Astrocyte of the spinal cord (primary cell): ENCODE data around the gene ABCA1.
"Not testable (repeated sequence)": the region's sequence is repeated elsewhere in the genome, so short reads cannot be mapped to it uniquely, and the experiment has no call there.

Source experiments
- DNase-seq: peaks from one replicate; pipeline ENCODE4 v3.0.0; 2011; ENCODE audit warnings: low read depth, low spot score
- H3K4me3 ChIP-seq: 2 replicates; pipeline ENCODE4 v1.5.1; 2011; ENCODE audit warnings: low read depth, mild to moderate bottlenecking, low read length, moderate library complexity
- in situ Hi-C: cut with HindIII; loops from 2 replicates; pipeline ENCODE4 v1.10.0; 2017; ENCODE audit warnings: low sequenced_read_pairs
- TF ChIP-seq, protein P1 (sequence below): IDR thresholded peaks from 2 replicates; pipeline ENCODE4 v1.5.1; 2012; ENCODE audit warnings: low read depth, mild to moderate bottlenecking, low read length, inconsistent platforms

Gene ABCA1

DNA sequence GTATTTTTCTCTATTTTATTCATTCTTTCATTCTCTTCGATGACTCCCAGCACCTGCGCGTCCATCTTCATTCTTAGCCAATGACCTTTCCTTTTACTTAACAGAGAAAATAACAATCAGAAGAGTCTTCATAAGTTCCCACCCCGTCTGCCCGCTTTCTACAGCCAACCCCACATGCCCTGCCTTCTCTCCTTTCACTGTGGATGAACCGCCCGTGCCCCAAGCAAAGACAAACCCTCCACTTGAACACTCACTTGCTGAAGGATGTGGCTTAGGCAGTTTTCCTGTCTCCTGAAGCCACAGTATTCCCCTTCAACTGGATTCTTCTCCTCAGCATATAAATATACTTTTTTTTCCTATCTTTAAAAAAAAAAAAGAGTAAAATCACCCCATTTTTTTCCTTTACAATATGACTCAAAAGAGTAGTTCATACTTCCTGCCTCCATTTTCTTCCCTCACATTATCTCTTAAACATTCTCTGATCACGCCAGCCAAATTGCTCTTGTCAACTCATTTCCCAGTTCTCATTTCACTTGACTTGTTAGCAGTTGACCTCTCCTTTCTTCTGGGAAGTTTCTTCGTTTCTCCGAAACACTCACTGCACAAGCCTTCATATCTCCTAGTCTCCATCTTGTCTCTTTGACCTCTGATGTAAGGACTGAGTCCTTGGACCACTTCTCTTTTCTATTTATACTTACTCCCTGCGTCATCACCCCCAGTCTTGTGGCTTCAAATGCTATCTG lies 153.0 kb downstream of the ABCA1 start:
- TF ChIP-seq, protein P1, sequence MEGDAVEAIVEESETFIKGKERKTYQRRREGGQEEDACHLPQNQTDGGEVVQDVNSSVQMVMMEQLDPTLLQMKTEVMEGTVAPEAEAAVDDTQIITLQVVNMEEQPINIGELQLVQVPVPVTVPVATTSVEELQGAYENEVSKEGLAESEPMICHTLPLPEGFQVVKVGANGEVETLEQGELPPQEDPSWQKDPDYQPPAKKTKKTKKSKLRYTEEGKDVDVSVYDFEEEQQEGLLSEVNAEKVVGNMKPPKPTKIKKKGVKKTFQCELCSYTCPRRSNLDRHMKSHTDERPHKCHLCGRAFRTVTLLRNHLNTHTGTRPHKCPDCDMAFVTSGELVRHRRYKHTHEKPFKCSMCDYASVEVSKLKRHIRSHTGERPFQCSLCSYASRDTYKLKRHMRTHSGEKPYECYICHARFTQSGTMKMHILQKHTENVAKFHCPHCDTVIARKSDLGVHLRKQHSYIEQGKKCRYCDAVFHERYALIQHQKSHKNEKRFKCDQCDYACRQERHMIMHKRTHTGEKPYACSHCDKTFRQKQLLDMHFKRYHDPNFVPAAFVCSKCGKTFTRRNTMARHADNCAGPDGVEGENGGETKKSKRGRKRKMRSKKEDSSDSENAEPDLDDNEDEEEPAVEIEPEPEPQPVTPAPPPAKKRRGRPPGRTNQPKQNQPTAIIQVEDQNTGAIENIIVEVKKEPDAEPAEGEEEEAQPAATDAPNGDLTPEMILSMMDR, result no peak
- no peak overlapping the region for H3K4me3 ChIP-seq
- no peak for DNase-seq
- in situ Hi-C loops, result no loop called here

DNA sequence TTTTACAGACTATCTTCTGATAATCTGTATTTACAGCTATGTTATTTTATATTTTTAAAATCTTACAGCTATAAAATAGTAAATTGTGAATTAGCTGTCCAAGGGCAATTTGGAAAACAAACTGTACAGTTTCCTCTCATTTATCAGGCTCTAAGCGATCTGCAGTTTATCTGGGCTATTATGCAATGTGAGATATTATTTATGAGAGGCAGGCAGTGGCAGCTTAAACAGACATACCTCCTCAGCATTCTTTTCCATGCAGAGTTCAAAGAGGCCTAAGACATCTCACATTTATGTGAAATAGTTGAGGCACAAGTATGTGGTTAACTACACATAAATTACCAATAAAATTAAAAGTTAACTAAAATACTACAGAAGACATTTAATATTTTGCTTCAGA lies 153.8 kb downstream of the ABCA1 start:
- in situ Hi-C loops, result no loop called here
- TF ChIP-seq, protein P1, result no peak
- H3K4me3 ChIP-seq, result no peak overlapping the region
- DNase-seq, result no peak

DNA sequence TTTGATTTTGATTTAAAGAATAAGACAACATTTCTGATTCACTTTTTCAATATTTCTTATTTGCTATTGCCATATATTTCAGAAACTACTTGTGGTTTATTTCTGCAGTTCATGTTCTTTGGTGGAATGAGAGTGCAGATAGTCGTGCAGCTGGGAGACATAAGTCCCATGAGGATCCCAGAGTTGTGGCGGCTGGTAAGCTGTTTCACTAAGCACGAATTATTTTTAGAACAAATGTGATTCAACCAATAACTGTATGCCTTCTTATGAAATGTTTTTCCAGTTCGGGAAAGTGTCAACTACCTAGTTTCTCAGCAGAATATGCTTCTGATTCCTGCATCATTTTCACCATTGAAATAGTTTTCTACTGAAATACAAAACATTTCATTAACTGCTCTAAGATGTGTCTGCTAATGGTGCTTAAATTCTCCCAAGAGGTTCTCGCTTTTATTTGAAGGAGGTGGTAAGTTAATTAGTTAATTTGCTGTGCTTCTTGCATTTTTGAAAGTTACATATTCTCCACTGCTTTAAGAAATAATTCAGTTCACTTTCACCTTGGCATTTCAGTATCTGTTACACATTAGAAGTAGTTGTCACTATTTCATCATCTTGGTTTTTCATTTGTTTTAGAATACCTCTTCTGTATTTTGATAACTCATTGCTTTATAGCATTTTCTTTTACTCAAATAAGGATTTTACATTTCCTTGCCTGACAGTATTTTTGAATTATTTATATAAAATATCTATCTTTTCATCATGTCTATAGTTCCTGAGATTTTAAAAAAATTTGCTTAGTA lies 155.0 kb downstream of the ABCA1 start:
- no peak overlapping the region for H3K4me3 ChIP-seq
- no peak for DNase-seq
- TF ChIP-seq, protein P1, result no peak
- in situ Hi-C loops, result no loop called here

DNA sequence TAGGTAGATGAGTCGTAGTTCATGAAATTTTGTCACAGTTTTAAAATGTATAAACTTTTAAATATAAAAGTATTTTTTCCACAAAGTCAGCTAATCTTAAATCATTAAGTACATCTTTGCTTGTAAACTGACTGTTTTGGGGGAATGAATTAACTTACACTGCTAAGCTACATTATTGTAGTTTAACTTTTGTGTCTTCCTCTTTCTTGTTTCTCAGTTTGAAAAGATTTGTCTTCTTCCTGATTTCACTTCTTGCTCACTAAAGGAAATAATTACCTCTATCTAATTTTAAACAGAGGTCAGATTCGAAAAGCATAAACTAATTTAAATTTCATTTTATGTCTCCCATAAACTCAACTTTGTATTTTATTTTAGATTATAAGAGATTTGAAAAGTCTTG lies 158.3 kb downstream of the ABCA1 start:
- H3K4me3 ChIP-seq, result no peak overlapping the region
- in situ Hi-C loops, result no loop called here
- TF ChIP-seq, protein P1, result no peak
- DNase-seq, result no peak

DNA sequence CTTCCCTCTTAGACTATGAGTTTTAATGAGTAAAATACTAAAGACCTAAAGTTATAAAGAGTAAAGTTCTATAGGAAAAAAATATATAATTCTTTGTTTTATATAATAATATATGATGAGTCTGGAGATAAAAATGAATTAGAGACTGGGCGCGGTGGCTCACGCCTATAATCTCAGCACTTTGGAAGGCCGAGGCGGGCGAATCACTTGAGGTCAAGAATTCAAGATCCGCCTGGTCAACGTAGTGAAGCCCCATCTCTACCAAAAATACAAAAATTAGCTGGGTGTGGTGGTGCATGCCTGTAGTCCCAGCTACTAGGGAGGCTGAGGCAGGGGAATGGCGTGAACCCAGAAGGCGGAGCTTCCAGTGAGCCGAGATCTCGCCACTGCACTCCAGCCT lies 158.9 kb downstream of the ABCA1 start:
- DNase-seq, in situ Hi-C loops, H3K4me3 ChIP-seq: not testable (repeated sequence)

DNA sequence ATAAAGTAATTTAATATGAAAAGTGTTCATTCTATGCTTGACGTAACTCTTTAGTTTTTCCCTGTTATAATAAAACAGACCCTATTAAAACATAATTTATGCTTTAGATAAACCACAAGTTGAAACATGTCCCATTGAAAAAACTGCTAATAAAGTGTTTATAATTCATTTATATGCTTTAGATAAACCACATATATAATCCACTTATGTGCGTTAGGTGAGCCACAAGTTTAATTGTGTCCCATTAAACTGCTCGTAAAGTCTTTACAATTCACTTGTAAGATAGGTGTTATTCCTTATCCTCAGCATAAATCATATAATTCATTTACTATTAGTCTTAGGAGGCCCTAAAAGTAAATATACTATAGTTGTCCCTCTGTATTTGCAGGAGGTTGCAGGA lies 160.4 kb downstream of the ABCA1 start:
- in situ Hi-C loops, result no loop called here
- H3K4me3 ChIP-seq, result no peak overlapping the region
- TF ChIP-seq, protein P1, result no peak
- no peak for DNase-seq

DNA sequence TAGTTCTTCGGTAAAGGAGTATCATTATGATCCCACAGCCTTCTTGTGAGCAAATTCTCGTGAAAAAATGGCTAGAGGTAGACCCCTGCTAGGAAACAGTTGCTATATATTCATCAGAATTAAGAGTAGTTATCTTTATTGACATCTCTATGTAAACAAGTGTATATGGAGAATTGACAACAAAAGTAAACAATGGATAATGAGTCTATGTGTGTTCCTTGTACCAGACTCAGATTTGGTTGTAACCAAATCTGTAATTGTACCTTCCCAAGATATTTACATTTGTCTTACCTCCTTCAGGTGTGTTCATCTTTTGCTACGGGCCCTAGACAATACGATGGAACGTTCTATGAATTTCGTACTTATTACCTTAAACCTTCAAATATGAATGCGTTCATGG lies 161.9 kb downstream of the ABCA1 start:
- TF ChIP-seq, protein P1, result no peak
- in situ Hi-C loops, result no loop called here
- H3K4me3 ChIP-seq, result no peak overlapping the region
- no peak for DNase-seq
